ENCODE measurements around the gene ISL2. TPM values are rescaled to one million over a fixed set of nuclear protein-coding genes. Genes with fewer than 3 reads are reported as not detected.

Gene ISL2
- total and polyA plus RNA-seq, 2 of the 4 experiments (the other 2 are of a cell fraction) = 1.3 to 3.6 TPM

DNA sequence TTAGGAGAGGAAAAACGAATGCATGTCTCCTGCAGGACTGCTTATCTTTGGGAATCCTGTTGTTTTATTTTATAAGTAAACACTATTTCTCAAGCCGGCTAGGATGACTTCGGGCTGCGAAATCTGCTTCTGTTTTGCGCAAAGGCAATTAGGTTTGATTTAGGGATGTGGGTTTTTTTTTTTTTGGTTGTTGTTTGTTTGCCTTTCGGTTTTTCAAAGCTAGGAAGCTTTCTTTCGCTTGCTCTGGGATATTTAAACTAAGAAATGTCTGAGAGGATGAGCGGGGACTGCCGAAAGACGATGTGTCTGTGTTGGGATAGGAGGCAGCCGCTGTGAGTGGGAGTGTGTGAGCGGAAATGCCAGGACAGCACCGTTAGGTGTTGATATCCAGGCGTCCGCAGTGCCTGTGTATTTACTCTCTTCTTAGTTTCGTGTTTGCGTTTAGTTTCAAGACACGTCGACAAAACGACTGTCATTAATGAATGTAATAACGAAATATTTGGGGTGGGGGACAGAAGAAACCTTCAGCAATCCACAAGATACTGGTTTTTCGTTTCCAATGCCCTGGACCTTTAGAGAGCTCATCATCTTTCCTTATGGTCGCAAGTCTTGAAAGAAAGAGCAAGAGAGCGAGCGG lies 604 bp downstream of the ISL2 start:
- peak overlapping the region; percentile 66 for H3K4ac ChIP-seq (ENCODE audit: low read depth, low read length)
- DNase-seq = peak; percentile 55
- peaks cover 19% of the 10 kb centered on the region for H3K36me3 ChIP-seq (ENCODE audit: control insufficient read depth, insufficient read depth, low read length)
- no peak overlapping the region; the same call in 1 of the 2 replicates for H2AK5ac ChIP-seq (ENCODE audit: low read depth, low read length)
- H4K91ac ChIP-seq (ENCODE audit: insufficient read depth, low read depth, low read length) = 0 out of 2 replicates have a peak overlapping the region, but pooled peaks have one; percentile 33
- ChIA-PET POLR2A (ENCODE audit: unreplicated experiment) (interaction anchor here (0.6 to 0.7 kb wide), 2 partner anchors 69 to 333 kb away, joined by 3 to 9 read pairs; no protein-coding TSS in a partner anchor), CTCF (interaction anchor here (1.4 kb wide), 1 partner anchor 70 kb away, joined by 3 read pairs; no protein-coding TSS in a partner anchor)
- H2AFZ ChIP-seq (replicated peaks; ENCODE audit: low read length, poor library complexity) = peak overlapping the region; percentile 83
- peak; percentile 15; the same call in 1 of the 2 replicates for ATAC-seq (ENCODE audit: low read depth)
- H3K9ac ChIP-seq (ENCODE audit: low read depth, low read length) = peak overlapping the region; percentile 68
- H4K20me1 ChIP-seq (ENCODE audit: insufficient read depth, low read length) = peaks cover 12% of the 10 kb centered on the region
- WGBS, 2 experiments (ENCODE audit: extremely low coverage in 2 of 2, insufficient read length in 1 of 2) = 0% methylated on average over 2 of the region's 25 CpGs; no CpG with 5 or more reads in 1 of the 2 experiments
- H2AK9ac ChIP-seq (replicated peaks; ENCODE audit: low read depth, low read length, poor library complexity) = peak overlapping the region; percentile 51
- H2BK15ac ChIP-seq (ENCODE audit: low read depth, low read length) = peak overlapping the region; percentile 4; the same call in 1 of the 3 replicates
- peaks cover 9% of the 10 kb centered on the region; the same call in 1 of the 2 replicates for H3K9me3 ChIP-seq (ENCODE audit: control insufficient read depth, insufficient read depth, low read length)
- intact Hi-C loops (cut with micrococcal nuclease) (loop anchor here (5.0 kb wide), 2 partner anchors 100 to 505 kb away; no protein-coding TSS in a partner anchor), dilution Hi-C loops (cut with HindIII; ENCODE audit: low sequenced_read_pairs, unreplicated experiment) (no loop called here), in situ Hi-C loops (cut with MboI; ENCODE audit: low sequenced_read_pairs) (no loop called here)
- 0 out of 2 replicates have a peak overlapping the region, but pooled peaks have one; percentile 31 for H3K14ac ChIP-seq (replicated peaks; ENCODE audit: low read depth, low read length)
- BruUV-seq (replicated peaks) = no TSS peak
- no peaks in the 10 kb centered on the region; the same call in 1 of the 2 replicates for H3K9me1 ChIP-seq (ENCODE audit: insufficient read depth, low read length)
- peak overlapping the region; percentile 44; the same call in 1 of the 2 replicates for H3K23ac ChIP-seq (ENCODE audit: low read depth, low read length)
- peak overlapping the region; percentile 44 for H2BK5ac ChIP-seq (ENCODE audit: low read depth, low read length, poor library complexity, severe bottlenecking)
- peaks cover 3 to 17% of the 10 kb centered on the region in 2 experiments; a peak in 3 of 4 replicates for H3K79me1 ChIP-seq (ENCODE audit: low read depth in 1 of 2, low read length in 2 of 2)
- peak overlapping the region in 1 of 2 experiments; percentile 39; a peak in 2 of 4 replicates for H4K8ac ChIP-seq (ENCODE audit: low read depth in 2 of 2, low read length in 2 of 2)
- peak overlapping the region; percentile 63 for H3K56ac ChIP-seq (ENCODE audit: extremely low read depth, insufficient read depth, low read length)
- H3K4me2 ChIP-seq (ENCODE audit: low read depth, low read length) = peak overlapping the region; percentile 82
- no peak overlapping the region for H2BK120ac ChIP-seq (ENCODE audit: low read depth, low read length)
- TF ChIP-seq CEBPB (IDR thresholded peaks at IDR 0.05; ENCODE audit: low read depth, low read length) = 0 out of 2 replicates have a peak, but pooled peaks have one; percentile 3
- TF ChIP-seq CHD1 (IDR thresholded peaks at IDR 0.05; ENCODE audit: low read depth, low read length) = no peak
- no peak for TF ChIP-seq POLR2A (IDR thresholded peaks at IDR 0.05; ENCODE audit: low read depth, low read length)
- no peak overlapping the region for H2BK20ac ChIP-seq (ENCODE audit: low read depth, low read length)
- peak overlapping the region; percentile 18; the same call in 1 of the 2 replicates for H3K18ac ChIP-seq (ENCODE audit: low read depth, low read length)
- peak overlapping the region; percentile 28 for H3K27ac ChIP-seq (ENCODE audit: insufficient read depth, low read length)
- H3K4me1 ChIP-seq (ENCODE audit: control insufficient read depth, insufficient read depth, low read length) = peaks cover 8% of the 10 kb centered on the region
- peak overlapping the region; percentile 68 for H3K4me3 ChIP-seq (ENCODE audit: insufficient read depth, low read depth, low read length)
- no peak overlapping the region for H4K5ac ChIP-seq (ENCODE audit: low read depth, low read length)
- peaks cover 24% of the 10 kb centered on the region; the same call in 1 of the 2 replicates for H3K27me3 ChIP-seq (ENCODE audit: control insufficient read depth, insufficient read depth, low read length)
